ENCODE data around the gene LAMA1.

Gene LAMA1

GRCh38 chr18:7011142-7011541, 106.5 kb downstream of the LAMA1 start:
- H3K4me2 ChIP-seq (ENCODE audit: low read length) = no peak overlapping the region
- H3K9me2 ChIP-seq (replicated peaks; ENCODE audit: control insufficient read depth, low read length) = no peaks in the 10 kb centered on the region
- H4K20me1 ChIP-seq (ENCODE audit: control insufficient read depth, insufficient read depth, low read depth, low read length) = no peaks in the 10 kb centered on the region
- H3K9me3 ChIP-seq (ENCODE audit: control insufficient read depth, insufficient read depth, low read length) = 0 out of 2 replicates have a peak, but pooled peaks cover 6% of the 10 kb centered on the region
- no peak overlapping the region for H3K27ac ChIP-seq (ENCODE audit: low read depth, low read length)
- H3K36me3 ChIP-seq (ENCODE audit: control insufficient read depth, low read length) = no peaks in the 10 kb centered on the region
- no peaks in the 10 kb centered on the region for H3K27me3 ChIP-seq (ENCODE audit: control insufficient read depth, low read length)
- TF ChIP-seq EZH2phosphoT487 (IDR thresholded peaks at IDR 0.05; ENCODE audit: borderline replicate concordance, low read length) (no peak), CTCF (IDR thresholded peaks at IDR 0.05; ENCODE audit: low read depth, low read length, poor library complexity, severe bottlenecking) (no peak)
- H3K4me1 ChIP-seq (ENCODE audit: control insufficient read depth, low read length) = no peaks in the 10 kb centered on the region
- no peak overlapping the region for H3K4me3 ChIP-seq (ENCODE audit: low read length)
- H3K79me2 ChIP-seq (ENCODE audit: control insufficient read depth, low read length) = no peaks in the 10 kb centered on the region
- H3F3A ChIP-seq (ENCODE audit: control insufficient read depth, insufficient read depth) = no peaks in the 10 kb centered on the region

GRCh38 chr18:7004009-7004408, 113.6 kb downstream of the LAMA1 start:
- Histone ChIP-seq H3K79me2 (ENCODE audit: control insufficient read depth, low read length) (no peaks in the 10 kb centered on the region), H4K20me1 (ENCODE audit: control insufficient read depth, insufficient read depth, low read depth, low read length) (no peaks in the 10 kb centered on the region), H3K27me3 (ENCODE audit: control insufficient read depth, low read length) (no peaks in the 10 kb centered on the region), H3K27ac (ENCODE audit: low read depth, low read length) (no peak overlapping the region), H3K4me2 (ENCODE audit: low read length) (no peak overlapping the region), H3F3A (ENCODE audit: control insufficient read depth, insufficient read depth) (no peaks in the 10 kb centered on the region), H3K4me3 (ENCODE audit: low read length) (no peak overlapping the region), H3K36me3 (ENCODE audit: control insufficient read depth, low read length) (no peaks in the 10 kb centered on the region), H3K9me3 (ENCODE audit: control insufficient read depth, insufficient read depth, low read length) (no peaks in the 10 kb centered on the region), H3K4me1 (ENCODE audit: control insufficient read depth, low read length) (no peaks in the 10 kb centered on the region), H3K9me2 (replicated peaks; ENCODE audit: control insufficient read depth, low read length) (no peaks in the 10 kb centered on the region)
- TF ChIP-seq EZH2phosphoT487 (IDR thresholded peaks at IDR 0.05; ENCODE audit: borderline replicate concordance, low read length) = no peak
- no peak for TF ChIP-seq CTCF (IDR thresholded peaks at IDR 0.05; ENCODE audit: low read depth, low read length, poor library complexity, severe bottlenecking)

- H3K27me3 ChIP-seq (ENCODE audit: control insufficient read depth, low read length) = no peaks in the 10 kb centered on the region
- H3K27ac ChIP-seq (ENCODE audit: low read depth, low read length) = no peak overlapping the region
- H3K9me2 ChIP-seq (replicated peaks; ENCODE audit: control insufficient read depth, low read length) = no peaks in the 10 kb centered on the region
- no peaks in the 10 kb centered on the region for H3K4me1 ChIP-seq (ENCODE audit: control insufficient read depth, low read length)
- H3K9me3 ChIP-seq (ENCODE audit: control insufficient read depth, insufficient read depth, low read length) = no peaks in the 10 kb centered on the region
- no peak overlapping the region for H3K4me2 ChIP-seq (ENCODE audit: low read length)
- no peaks in the 10 kb centered on the region for H3F3A ChIP-seq (ENCODE audit: control insufficient read depth, insufficient read depth)
- no peaks in the 10 kb centered on the region for H4K20me1 ChIP-seq (ENCODE audit: control insufficient read depth, insufficient read depth, low read depth, low read length)
- no peaks in the 10 kb centered on the region for H3K79me2 ChIP-seq (ENCODE audit: control insufficient read depth, low read length)
- TF ChIP-seq CTCF (IDR thresholded peaks at IDR 0.05; ENCODE audit: low read depth, low read length, poor library complexity, severe bottlenecking) (no peak), EZH2phosphoT487 (IDR thresholded peaks at IDR 0.05; ENCODE audit: borderline replicate concordance, low read length) (no peak)
- no peak overlapping the region for H3K4me3 ChIP-seq (ENCODE audit: low read length)
- H3K36me3 ChIP-seq (ENCODE audit: control insufficient read depth, low read length) = no peaks in the 10 kb centered on the region
These were observed 115.5 kb downstream of the LAMA1 start for GRCh38 chr18:7002107-7002506.
